ENCODE measurements around the gene PIGT. TPM values are rescaled to one million over a fixed set of nuclear protein-coding genes. Genes with fewer than 3 reads are reported as not detected.
A peak's percentile ranks its signal among the peaks of the same experiment; 100 is the strongest.

The PIGT gene
- total and polyA plus RNA-seq, 2 of the 13 experiments (the other 11 are each of a cell fraction or from before 2014, with no cell fraction given): 65.9 to 74.1 TPM

DNA sequence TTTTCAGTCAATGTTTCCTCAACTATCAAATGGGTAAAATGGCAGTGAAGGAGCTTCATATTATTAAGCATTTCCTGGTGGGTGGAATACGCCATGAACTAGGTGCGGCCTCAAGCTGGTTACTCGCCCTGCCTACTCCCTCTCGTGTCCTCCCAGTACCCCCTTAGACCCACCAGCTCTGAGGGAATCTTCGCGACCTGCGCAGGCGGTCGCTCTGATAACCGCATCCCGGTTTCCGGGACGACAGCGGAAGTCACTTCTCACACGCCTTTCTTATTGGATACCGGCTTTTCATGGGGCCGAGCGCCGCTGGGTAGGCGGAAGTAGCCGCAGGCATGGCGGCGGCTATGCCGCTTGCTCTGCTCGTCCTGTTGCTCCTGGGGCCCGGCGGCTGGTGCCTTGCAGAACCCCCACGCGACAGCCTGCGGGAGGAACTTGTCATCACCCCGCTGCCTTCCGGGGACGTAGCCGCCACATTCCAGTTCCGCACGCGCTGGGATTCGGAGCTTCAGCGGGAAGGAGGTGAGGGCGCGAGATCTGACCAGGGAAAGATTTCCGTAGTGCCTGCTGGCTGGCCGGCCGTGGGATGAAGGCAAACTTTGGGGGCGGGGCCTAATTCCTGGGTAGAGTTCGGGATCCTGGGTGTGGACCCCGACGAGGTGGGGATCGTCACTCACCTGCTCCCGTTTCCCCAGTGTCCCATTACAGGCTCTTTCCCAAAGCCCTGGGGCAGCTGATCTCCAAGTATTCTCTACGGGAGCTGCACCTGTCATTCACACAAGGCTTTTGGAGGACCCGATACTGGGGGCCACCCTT, at the start of gene PIGT (continued):
- TF ChIP-seq, protein P1, sequence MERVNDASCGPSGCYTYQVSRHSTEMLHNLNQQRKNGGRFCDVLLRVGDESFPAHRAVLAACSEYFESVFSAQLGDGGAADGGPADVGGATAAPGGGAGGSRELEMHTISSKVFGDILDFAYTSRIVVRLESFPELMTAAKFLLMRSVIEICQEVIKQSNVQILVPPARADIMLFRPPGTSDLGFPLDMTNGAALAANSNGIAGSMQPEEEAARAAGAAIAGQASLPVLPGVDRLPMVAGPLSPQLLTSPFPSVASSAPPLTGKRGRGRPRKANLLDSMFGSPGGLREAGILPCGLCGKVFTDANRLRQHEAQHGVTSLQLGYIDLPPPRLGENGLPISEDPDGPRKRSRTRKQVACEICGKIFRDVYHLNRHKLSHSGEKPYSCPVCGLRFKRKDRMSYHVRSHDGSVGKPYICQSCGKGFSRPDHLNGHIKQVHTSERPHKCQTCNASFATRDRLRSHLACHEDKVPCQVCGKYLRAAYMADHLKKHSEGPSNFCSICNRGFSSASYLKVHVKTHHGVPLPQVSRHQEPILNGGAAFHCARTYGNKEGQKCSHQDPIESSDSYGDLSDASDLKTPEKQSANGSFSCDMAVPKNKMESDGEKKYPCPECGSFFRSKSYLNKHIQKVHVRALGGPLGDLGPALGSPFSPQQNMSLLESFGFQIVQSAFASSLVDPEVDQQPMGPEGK (CRISPR knock-in tag; IDR thresholded peaks at IDR 0.05): peak; percentile 50
- TF ChIP-seq ZNF235 (CRISPR knock-in tag; IDR thresholded peaks at IDR 0.05; ENCODE audit: borderline replicate concordance) (no peak), TEAD2 (CRISPR knock-in tag; IDR thresholded peaks at IDR 0.05) (no peak), MXD4 (CRISPR knock-in tag; IDR thresholded peaks at IDR 0.05) (peak; percentile 96), ZNF263 (CRISPR knock-in tag; IDR thresholded peaks at IDR 0.05) (peak; percentile 69), ZNF772 (CRISPR knock-in tag; IDR thresholded peaks at IDR 0.05) (peak; percentile 98), ZNF232 (CRISPR knock-in tag; IDR thresholded peaks at IDR 0.05; ENCODE audit: borderline replicate concordance) (peak; percentile 97), POLR2AphosphoS2 (IDR thresholded peaks at IDR 0.05; ENCODE audit: low read depth, low read length) (no peak)
- TF ChIP-seq, protein P2, sequence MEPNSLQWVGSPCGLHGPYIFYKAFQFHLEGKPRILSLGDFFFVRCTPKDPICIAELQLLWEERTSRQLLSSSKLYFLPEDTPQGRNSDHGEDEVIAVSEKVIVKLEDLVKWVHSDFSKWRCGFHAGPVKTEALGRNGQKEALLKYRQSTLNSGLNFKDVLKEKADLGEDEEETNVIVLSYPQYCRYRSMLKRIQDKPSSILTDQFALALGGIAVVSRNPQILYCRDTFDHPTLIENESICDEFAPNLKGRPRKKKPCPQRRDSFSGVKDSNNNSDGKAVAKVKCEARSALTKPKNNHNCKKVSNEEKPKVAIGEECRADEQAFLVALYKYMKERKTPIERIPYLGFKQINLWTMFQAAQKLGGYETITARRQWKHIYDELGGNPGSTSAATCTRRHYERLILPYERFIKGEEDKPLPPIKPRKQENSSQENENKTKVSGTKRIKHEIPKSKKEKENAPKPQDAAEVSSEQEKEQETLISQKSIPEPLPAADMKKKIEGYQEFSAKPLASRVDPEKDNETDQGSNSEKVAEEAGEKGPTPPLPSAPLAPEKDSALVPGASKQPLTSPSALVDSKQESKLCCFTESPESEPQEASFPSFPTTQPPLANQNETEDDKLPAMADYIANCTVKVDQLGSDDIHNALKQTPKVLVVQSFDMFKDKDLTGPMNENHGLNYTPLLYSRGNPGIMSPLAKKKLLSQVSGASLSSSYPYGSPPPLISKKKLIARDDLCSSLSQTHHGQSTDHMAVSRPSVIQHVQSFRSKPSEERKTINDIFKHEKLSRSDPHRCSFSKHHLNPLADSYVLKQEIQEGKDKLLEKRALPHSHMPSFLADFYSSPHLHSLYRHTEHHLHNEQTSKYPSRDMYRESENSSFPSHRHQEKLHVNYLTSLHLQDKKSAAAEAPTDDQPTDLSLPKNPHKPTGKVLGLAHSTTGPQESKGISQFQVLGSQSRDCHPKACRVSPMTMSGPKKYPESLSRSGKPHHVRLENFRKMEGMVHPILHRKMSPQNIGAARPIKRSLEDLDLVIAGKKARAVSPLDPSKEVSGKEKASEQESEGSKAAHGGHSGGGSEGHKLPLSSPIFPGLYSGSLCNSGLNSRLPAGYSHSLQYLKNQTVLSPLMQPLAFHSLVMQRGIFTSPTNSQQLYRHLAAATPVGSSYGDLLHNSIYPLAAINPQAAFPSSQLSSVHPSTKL (CRISPR knock-in tag; IDR thresholded peaks at IDR 0.05): peak; percentile 73
- TF ChIP-seq, protein P3, sequence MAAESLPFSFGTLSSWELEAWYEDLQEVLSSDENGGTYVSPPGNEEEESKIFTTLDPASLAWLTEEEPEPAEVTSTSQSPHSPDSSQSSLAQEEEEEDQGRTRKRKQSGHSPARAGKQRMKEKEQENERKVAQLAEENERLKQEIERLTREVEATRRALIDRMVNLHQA (CRISPR knock-in tag; IDR thresholded peaks at IDR 0.05): 0 out of 2 replicates have a peak, but pooled peaks have one; percentile 78
- TF ChIP-seq, protein P4, sequence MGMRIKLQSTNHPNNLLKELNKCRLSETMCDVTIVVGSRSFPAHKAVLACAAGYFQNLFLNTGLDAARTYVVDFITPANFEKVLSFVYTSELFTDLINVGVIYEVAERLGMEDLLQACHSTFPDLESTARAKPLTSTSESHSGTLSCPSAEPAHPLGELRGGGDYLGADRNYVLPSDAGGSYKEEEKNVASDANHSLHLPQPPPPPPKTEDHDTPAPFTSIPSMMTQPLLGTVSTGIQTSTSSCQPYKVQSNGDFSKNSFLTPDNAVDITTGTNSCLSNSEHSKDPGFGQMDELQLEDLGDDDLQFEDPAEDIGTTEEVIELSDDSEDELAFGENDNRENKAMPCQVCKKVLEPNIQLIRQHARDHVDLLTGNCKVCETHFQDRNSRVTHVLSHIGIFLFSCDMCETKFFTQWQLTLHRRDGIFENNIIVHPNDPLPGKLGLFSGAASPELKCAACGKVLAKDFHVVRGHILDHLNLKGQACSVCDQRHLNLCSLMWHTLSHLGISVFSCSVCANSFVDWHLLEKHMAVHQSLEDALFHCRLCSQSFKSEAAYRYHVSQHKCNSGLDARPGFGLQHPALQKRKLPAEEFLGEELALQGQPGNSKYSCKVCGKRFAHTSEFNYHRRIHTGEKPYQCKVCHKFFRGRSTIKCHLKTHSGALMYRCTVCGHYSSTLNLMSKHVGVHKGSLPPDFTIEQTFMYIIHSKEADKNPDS (CRISPR knock-in tag; IDR thresholded peaks at IDR 0.05): peak; percentile 91
- TF ChIP-seq, protein P5, sequence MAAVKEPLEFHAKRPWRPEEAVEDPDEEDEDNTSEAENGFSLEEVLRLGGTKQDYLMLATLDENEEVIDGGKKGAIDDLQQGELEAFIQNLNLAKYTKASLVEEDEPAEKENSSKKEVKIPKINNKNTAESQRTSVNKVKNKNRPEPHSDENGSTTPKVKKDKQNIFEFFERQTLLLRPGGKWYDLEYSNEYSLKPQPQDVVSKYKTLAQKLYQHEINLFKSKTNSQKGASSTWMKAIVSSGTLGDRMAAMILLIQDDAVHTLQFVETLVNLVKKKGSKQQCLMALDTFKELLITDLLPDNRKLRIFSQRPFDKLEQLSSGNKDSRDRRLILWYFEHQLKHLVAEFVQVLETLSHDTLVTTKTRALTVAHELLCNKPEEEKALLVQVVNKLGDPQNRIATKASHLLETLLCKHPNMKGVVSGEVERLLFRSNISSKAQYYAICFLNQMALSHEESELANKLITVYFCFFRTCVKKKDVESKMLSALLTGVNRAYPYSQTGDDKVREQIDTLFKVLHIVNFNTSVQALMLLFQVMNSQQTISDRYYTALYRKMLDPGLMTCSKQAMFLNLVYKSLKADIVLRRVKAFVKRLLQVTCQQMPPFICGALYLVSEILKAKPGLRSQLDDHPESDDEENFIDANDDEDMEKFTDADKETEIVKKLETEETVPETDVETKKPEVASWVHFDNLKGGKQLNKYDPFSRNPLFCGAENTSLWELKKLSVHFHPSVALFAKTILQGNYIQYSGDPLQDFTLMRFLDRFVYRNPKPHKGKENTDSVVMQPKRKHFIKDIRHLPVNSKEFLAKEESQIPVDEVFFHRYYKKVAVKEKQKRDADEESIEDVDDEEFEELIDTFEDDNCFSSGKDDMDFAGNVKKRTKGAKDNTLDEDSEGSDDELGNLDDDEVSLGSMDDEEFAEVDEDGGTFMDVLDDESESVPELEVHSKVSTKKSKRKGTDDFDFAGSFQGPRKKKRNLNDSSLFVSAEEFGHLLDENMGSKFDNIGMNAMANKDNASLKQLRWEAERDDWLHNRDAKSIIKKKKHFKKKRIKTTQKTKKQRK (IDR thresholded peaks at IDR 0.05; ENCODE audit: low read length): no peak
- TF ChIP-seq, protein P6, sequence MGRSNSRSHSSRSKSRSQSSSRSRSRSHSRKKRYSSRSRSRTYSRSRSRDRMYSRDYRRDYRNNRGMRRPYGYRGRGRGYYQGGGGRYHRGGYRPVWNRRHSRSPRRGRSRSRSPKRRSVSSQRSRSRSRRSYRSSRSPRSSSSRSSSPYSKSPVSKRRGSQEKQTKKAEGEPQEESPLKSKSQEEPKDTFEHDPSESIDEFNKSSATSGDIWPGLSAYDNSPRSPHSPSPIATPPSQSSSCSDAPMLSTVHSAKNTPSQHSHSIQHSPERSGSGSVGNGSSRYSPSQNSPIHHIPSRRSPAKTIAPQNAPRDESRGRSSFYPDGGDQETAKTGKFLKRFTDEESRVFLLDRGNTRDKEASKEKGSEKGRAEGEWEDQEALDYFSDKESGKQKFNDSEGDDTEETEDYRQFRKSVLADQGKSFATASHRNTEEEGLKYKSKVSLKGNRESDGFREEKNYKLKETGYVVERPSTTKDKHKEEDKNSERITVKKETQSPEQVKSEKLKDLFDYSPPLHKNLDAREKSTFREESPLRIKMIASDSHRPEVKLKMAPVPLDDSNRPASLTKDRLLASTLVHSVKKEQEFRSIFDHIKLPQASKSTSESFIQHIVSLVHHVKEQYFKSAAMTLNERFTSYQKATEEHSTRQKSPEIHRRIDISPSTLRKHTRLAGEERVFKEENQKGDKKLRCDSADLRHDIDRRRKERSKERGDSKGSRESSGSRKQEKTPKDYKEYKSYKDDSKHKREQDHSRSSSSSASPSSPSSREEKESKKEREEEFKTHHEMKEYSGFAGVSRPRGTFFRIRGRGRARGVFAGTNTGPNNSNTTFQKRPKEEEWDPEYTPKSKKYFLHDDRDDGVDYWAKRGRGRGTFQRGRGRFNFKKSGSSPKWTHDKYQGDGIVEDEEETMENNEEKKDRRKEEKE (IDR thresholded peaks at IDR 0.05): no peak

Measured in HepG2 (cell line).